IMR-90 (cell line): ENCODE results near the gene ZFPM1. TPM values are rescaled to one million over a fixed set of nuclear protein-coding genes. Genes with fewer than 3 reads are reported as not detected.

ENCODE experiments used
- ATAC-seq: fragments of 200-7000 bp; cut with Tn5 transposase; 2 replicates; pipeline ENCODE4 v1.9.1; 2020; ENCODE audit warnings: low read depth, mild to moderate bottlenecking, moderate library complexity
- BruUV-seq: library from RNA; stranded (reverse); fragments of 400-500 nt; replicated peaks from 2 replicates; lab custom pipeline; 2021; lab: Mats Ljungman, UMichigan
- CTCF ChIA-PET: fragments of 300-600 bp; formaldehyde crosslinking; extraction: SDS; loops from one replicate; lab custom pipeline; 2021; ENCODE audit warnings: antibody characterized with exemption; lab: Yijun Ruan, JAX
- POLR2A ChIA-PET: fragments of 300-600 bp; sonication (Branson Sonifier 250); formaldehyde crosslinking; loops from one replicate; lab custom pipeline; 2022; ENCODE audit warnings: antibody characterized with exemption; ENCODE audit not compliant: unreplicated experiment; lab: Charles Lee
- DNase-seq: peaks from one replicate; pipeline ENCODE4 v3.0.0; 2013
- H2AFZ ChIP-seq: replicated peaks from 2 replicates; pipeline ENCODE3; 2013; ENCODE audit warnings: low read length, mild to moderate bottlenecking; ENCODE audit not compliant: poor library complexity
- H2AK5ac ChIP-seq: 2 replicates; pipeline ENCODE4 v1.6.1; 2013; ENCODE audit warnings: low read depth, low read length, inconsistent platforms
- H2AK9ac ChIP-seq: replicated peaks from 2 replicates; pipeline ENCODE3; 2013; ENCODE audit warnings: mild to moderate bottlenecking, low read depth, low read length, moderate library complexity; ENCODE audit not compliant: poor library complexity
- H2BK120ac ChIP-seq: 2 replicates; pipeline ENCODE4 v1.6.1; 2013; ENCODE audit warnings: low read depth, low read length, inconsistent platforms
- H2BK15ac ChIP-seq: 3 replicates; pipeline ENCODE4 v1.6.1; 2013; ENCODE audit warnings: low read depth, low read length, inconsistent platforms
- H2BK20ac ChIP-seq: 2 replicates; pipeline ENCODE4 v1.6.1; 2013; ENCODE audit warnings: low read depth, mild to moderate bottlenecking, inconsistent platforms, low read length, moderate library complexity
- H2BK5ac ChIP-seq: 2 replicates; pipeline ENCODE4 v1.6.1; 2013; ENCODE audit warnings: mild to moderate bottlenecking, low read depth, low read length, inconsistent platforms; ENCODE audit not compliant: poor library complexity, severe bottlenecking
- H3K14ac ChIP-seq: replicated peaks from 2 replicates; pipeline ENCODE4 v1.6.1; 2013; ENCODE audit warnings: low read depth, low read length, inconsistent platforms
- H3K18ac ChIP-seq: 2 replicates; pipeline ENCODE4 v1.6.1; 2013; ENCODE audit warnings: low read depth, low read length, control low read depth
- H3K23ac ChIP-seq: 2 replicates; pipeline ENCODE4 v1.6.1; 2013; ENCODE audit warnings: low read depth, low read length, inconsistent platforms
- H3K27ac ChIP-seq: 2 replicates; pipeline ENCODE4 v1.5.1; 2013; ENCODE audit warnings: mild to moderate bottlenecking, control low read depth, low read length; ENCODE audit not compliant: insufficient read depth
- H3K27me3 ChIP-seq: 2 replicates; pipeline ENCODE4 v1.6.1; 2013; ENCODE audit warnings: low read length; ENCODE audit not compliant: control insufficient read depth, insufficient read depth
- H3K36me3 ChIP-seq: 2 replicates; pipeline ENCODE4 v1.6.1; 2013; ENCODE audit warnings: low read length, mixed read lengths; ENCODE audit not compliant: control insufficient read depth, insufficient read depth
- H3K4ac ChIP-seq: 2 replicates; pipeline ENCODE4 v1.6.1; 2013; ENCODE audit warnings: low read depth, low read length, inconsistent platforms
- H3K4me1 ChIP-seq: 2 replicates; pipeline ENCODE4 v1.6.1; 2013; ENCODE audit warnings: low read length, mixed read lengths; ENCODE audit not compliant: control insufficient read depth, insufficient read depth
- H3K4me2 ChIP-seq: 2 replicates; pipeline ENCODE4 v1.6.1; 2013; ENCODE audit warnings: low read depth, mild to moderate bottlenecking, control low read depth, low read length, moderate library complexity
- H3K4me3 ChIP-seq: 2 replicates; pipeline ENCODE4 v1.5.1; 2013; ENCODE audit warnings: low read depth, mild to moderate bottlenecking, control low read depth, low read length, moderate library complexity; ENCODE audit not compliant: insufficient read depth
- H3K56ac ChIP-seq: 2 replicates; pipeline ENCODE4 v1.6.1; 2013; ENCODE audit warnings: low read length, inconsistent platforms; ENCODE audit not compliant: insufficient read depth; ENCODE audit errors: extremely low read depth
- H3K79me1 ChIP-seq, 2 experiments: 2 replicates each; pipeline ENCODE4 v1.6.1; 2013; ENCODE audit warnings: low read length in 2 of 2, inconsistent platforms in 1 of 2, low read depth in 1 of 2
- H3K9ac ChIP-seq: 2 replicates; pipeline ENCODE4 v1.6.1; 2013; ENCODE audit warnings: low read depth, low read length, control low read depth
- H3K9me1 ChIP-seq: 2 replicates; pipeline ENCODE4 v1.6.1; 2013; ENCODE audit warnings: low read length, inconsistent platforms; ENCODE audit not compliant: insufficient read depth
- H3K9me3 ChIP-seq: 2 replicates; pipeline ENCODE4 v1.6.1; 2013; ENCODE audit warnings: low read length; ENCODE audit not compliant: control insufficient read depth, insufficient read depth
- H4K20me1 ChIP-seq: 2 replicates; pipeline ENCODE4 v1.6.1; 2013; ENCODE audit warnings: low read length, inconsistent platforms; ENCODE audit not compliant: insufficient read depth
- H4K5ac ChIP-seq: 2 replicates; pipeline ENCODE4 v1.6.1; 2013; ENCODE audit warnings: mild to moderate bottlenecking, low read depth, low read length, control low read depth
- H4K8ac ChIP-seq, 2 experiments: 2 replicates each; pipeline ENCODE4 v1.6.1; 2013; ENCODE audit warnings: low read depth in 2 of 2, low read length in 2 of 2, control low read depth in 1 of 2, inconsistent platforms in 1 of 2
- H4K91ac ChIP-seq: 2 replicates; pipeline ENCODE4 v1.6.1; 2013; ENCODE audit warnings: low read depth, low read length, inconsistent platforms; ENCODE audit not compliant: insufficient read depth
- CTCF ChIP-seq: conservative IDR thresholded peaks from 2 replicates; pipeline ENCODE4 v1.5.1; 2012; ENCODE audit warnings: mild to moderate bottlenecking, low read depth, low read length, improper control_type of control experiment
- MAZ ChIP-seq: IDR thresholded peaks from 2 replicates; pipeline ENCODE4 v1.6.1; 2012; ENCODE audit warnings: low read depth, mild to moderate bottlenecking, low read length, improper control_type of control experiment, moderate library complexity, borderline replicate concordance
- MXI1 ChIP-seq: IDR thresholded peaks from 2 replicates; pipeline ENCODE4 v1.6.1; 2012; ENCODE audit warnings: low read depth, mild to moderate bottlenecking, low read length, moderate library complexity, borderline replicate concordance
- RAD21 ChIP-seq: IDR thresholded peaks from 2 replicates; pipeline ENCODE4 v1.6.1; 2012; ENCODE audit warnings: low read length, improper control_type of control experiment
- RFX5 ChIP-seq: IDR thresholded peaks from 2 replicates; pipeline ENCODE4 v1.8.0; 2012; ENCODE audit warnings: low read depth, mild to moderate bottlenecking, low read length, moderate library complexity
- SMC3 ChIP-seq: fragments of 150-350 bp; IDR thresholded peaks from 2 replicates; pipeline ENCODE4 v1.6.1; 2016; ENCODE audit warnings: low read depth, mild to moderate bottlenecking, antibody characterized with exemption, low read length, moderate library complexity
- WGBS, 2 experiments: methylation state at CpG; one replicate each; pipeline versions ENCODE4 v1.1.5 to v1.1.7; 2013; ENCODE audit warnings: missing lambda C conversion rate in 2 of 2; ENCODE audit not compliant: insufficient read length in 1 of 2; ENCODE audit errors: extremely low coverage in 2 of 2; 5-methylcytosine and 5-hydroxymethylcytosine counted together
- dilution Hi-C: fragments of 300-500 bp; cut with HindIII; formaldehyde crosslinking; loops from one replicate; pipeline ENCODE4 v1.14.3; 2018; ENCODE audit warnings: low sequenced_read_pairs; ENCODE audit not compliant: unreplicated experiment
- in situ Hi-C: fragments of 300-500 bp; cut with MboI; formaldehyde crosslinking; loops from 3 replicates; pipeline ENCODE4 v1.14.3; 2019; ENCODE audit warnings: low sequenced_read_pairs, inconsistent platforms, mixed read lengths
- intact Hi-C: fragments of 100-400 bp; cut with micrococcal nuclease; formaldehyde crosslinking; loops from 2 replicates; pipeline ENCODE4 v1.10.0; 2022
- polyA plus RNA-seq, 3 experiments: library from polyadenylated mRNA; depleted of rRNA; stranded (reverse); fragments of >200 nt; gene quantifications; 2 replicates each; pipeline ENCODE4 v1.2.3, GENCODE V29; 2012; ENCODE audit warnings: low replicate concordance in 1 of 3
- total RNA-seq: library from RNA; depleted of rRNA; stranded (reverse); fragments of >200 nt; gene quantifications from 2 replicates; pipeline ENCODE4 v1.2.3, GENCODE V29; 2012

ZFPM1 gene
- total and polyA plus RNA-seq, 2 of the 4 experiments (the other 2 are of a cell fraction): 0.36 to 1.1 TPM

- DNase-seq (peak; percentile 55), ATAC-seq (peak; percentile 57)
- Histone ChIP-seq H2AFZ (peak overlapping the region; percentile 24), H4K91ac (no peak overlapping the region), H3K9me3 (no peaks in the 10 kb centered on the region), H3K56ac (no peak overlapping the region), H3K14ac (no peak overlapping the region), H2BK20ac (no peak overlapping the region), H2AK5ac (peak overlapping the region; percentile 67), H3K79me1 (peaks cover 4 to 11% of the 10 kb centered on the region in 2 experiments; a peak in 3 of 4 replicates), H3K4ac (no peak overlapping the region), H3K4me3 (no peak overlapping the region), H3K9ac (no peak overlapping the region), H4K8ac (no peak overlapping the region), H3K9me1 (peaks cover 2% of the 10 kb centered on the region; the same call in 1 of the 2 replicates), H3K4me2 (no peak overlapping the region), H2BK15ac (no peak overlapping the region), H4K5ac (no peak overlapping the region), H3K27ac (no peak overlapping the region), H4K20me1 (peaks cover 58% of the 10 kb centered on the region), H2AK9ac (peak overlapping the region; percentile 93), H3K27me3 (no peaks in the 10 kb centered on the region), H3K4me1 (peaks cover 6% of the 10 kb centered on the region), H2BK5ac (no peak overlapping the region), H3K36me3 (peaks cover 20% of the 10 kb centered on the region; the same call in 1 of the 2 replicates), H3K23ac (no peak overlapping the region), H3K18ac (no peak overlapping the region), H2BK120ac (no peak overlapping the region)
- ChIA-PET CTCF (no interaction called here), POLR2A (no interaction called here)
- 41% methylated on average over 28 of the region's 40 CpGs; no CpG with 5 or more reads in 1 of the 2 experiments for WGBS, 2 experiments
- in situ Hi-C loops (no loop called here), intact Hi-C loops (loop anchor here (1.0 kb wide), 2 partner anchors 84 to 119 kb away; no protein-coding TSS in a partner anchor), dilution Hi-C loops (no loop called here)
- TF ChIP-seq RFX5: no peak
- TF ChIP-seq MAZ: peak; percentile 63; the same call in 1 of the 2 replicates
- TF ChIP-seq CTCF: peak; percentile 80
- TF ChIP-seq RAD21: peak; percentile 83
- no peak for TF ChIP-seq MXI1
- TF ChIP-seq SMC3: peak; percentile 79
- no TSS peak for BruUV-seq
Measured at GRCh38 chr16:88442727-88443576, 10.1 kb upstream of the ZFPM1 start.
